GM19397 (cell line): ENCODE measurements around the gene ANKMY1.
A peak's percentile ranks its signal among the peaks of the same experiment; 100 is the strongest.
"Not testable (repeated sequence)": the region's sequence is repeated elsewhere in the genome, so short reads cannot be mapped to it uniquely, and the experiment has no call there.

Experiments
- ATAC-seq: cut with Tn5 transposase; IDR thresholded peaks from one replicate; pipeline ENCODE4 v1.9.1; 2021; ENCODE audit warnings: mild to moderate bottlenecking, moderate library complexity; ENCODE audit not compliant: unreplicated experiment

The ANKMY1 gene

DNA sequence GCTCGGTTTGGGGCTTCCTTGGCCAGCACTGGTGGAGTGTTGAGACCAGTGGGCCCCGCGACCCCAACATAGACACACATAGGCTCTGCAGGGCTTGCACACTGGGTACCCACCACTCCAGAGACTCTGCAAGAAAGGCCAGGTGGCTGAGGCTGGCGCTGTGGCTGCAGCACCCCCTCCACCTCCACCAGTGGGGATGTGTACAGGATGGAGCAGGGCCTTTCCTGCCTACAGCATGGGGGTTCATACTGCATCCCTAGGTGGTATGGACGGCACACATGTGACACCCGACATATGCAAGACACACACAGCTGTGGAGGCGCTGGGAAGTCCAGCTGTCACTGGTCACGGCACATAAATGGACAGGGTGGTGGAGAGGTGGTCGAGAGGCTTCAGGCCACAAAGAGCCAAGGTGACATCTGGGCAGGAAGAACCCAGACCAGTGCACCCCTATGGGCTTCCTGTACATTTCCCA lies 11.8 kb upstream of the ANKMY1 start:
- no peak for ATAC-seq

DNA sequence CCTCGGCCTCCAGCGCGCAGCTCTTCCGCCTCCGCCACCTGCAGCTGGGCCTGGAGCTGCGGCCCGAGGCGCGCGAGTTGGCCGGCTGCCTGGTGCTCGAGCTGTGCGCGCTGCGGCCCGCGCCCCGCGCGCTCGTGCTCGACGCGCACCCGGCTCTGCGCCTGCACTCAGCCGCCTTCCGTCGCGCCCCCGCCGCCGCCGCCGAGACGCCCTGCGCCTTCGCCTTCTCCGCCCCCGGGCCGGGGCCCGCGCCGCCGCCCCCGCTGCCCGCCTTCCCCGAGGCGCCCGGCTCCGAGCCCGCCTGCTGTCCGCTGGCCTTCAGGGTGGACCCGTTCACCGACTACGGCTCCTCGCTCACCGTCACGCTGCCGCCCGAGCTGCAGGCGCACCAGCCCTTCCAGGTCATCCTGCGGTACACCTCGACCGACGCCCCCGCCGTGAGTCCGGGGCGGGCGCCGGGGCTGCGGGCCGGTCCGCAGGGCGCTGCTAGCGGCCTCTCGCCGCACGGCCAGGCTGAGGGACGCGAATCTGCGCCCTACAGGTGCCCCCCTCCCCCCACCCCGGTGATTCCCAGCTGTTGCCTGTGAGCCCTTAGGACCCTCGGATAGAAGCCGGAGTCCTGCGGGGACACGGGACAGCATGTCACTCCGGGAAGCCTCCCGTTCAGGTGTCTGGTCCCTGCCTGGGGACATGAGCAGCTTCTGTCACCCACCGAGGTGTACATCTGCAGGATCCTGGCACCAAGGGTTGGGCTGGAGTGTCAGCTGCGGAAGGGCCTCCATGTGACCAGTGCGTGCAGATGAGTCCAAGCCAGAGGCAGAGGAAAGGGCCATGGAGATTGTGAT lies 11.1 kb upstream of the ANKMY1 start:
- ATAC-seq, result peak; percentile 18

DNA sequence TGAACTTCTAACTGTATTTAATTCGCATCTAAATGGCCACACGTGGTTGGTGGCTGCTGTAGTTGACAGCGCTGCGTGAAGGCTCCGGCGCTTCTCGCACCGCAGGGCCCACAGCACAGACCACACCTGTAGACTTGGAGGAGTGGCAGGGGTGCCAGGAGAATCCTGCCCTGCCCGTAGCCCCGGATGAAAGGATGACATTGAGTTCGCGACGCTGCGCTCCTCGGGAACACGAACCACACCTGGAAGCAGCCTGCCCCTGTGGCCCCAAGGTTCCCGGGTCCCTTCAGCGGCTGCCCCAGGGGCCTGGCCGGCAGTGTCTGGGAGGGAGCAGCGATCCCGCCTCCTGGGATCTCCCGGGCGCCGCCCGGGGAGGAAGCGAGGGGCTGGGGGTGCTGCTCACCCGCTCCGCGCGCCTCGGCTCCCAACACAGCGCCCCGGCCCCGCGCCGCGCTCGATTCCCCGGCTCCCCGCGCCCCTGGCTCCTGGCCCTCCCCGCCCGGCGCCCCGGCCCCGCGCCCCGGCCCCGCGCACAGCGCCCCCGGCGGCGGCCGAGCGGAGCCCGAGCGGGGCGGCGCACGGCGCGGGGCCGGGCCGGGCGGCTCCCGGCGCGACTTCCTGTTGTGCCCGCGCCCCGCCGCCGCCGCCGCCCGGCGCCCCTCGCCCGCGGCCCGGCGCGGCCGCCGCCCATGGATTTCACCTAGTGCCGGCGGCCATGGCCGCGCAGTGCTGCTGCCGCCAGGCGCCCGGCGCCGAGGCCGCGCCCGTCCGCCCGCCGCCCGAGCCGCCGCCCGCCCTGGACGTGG lies 10.3 kb upstream of the ANKMY1 start, which contains the start of gene RNPEPL1:
RNPEPL1 (plus strand) TSS at position 613 of the 806 bp plus-strand sequence; CDS start at position 716, 103 bp downstream.
- ATAC-seq, result peak; percentile 35

DNA sequence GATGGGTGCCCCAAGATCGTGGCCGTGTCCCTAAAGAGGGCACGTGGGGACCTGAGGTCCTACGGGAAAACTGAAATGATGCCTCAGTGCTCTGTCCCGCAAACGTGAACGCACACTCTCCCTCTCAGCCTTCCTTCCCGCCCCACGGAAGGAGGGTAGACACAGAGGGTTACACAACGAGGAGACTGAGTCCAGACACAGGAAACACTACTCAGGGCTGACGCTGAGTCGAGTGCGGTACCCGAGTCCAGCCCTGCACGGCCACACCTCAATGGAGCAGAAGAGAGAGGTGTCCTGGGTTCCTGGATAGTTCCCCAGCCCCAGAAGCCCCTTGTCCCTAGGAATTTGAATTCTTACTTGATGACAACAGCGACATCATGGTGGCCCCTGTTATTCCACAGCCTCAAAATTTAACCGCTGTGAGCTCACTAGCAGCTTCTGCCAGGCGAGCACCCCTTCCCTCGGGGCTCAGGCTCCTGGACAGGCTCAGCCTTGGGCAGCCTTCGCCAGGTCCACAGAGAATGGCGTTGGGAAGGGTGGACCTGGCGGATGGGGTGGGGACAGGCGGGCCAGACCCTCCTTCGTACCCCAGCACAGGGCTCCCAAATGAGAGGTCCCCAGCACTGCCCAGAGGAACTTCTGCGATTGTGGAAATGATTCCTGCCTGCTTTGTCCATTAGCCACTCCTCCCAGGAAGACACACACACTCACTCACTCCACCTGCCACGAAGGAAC lies 9.5 kb upstream of the ANKMY1 start:
- no peak for ATAC-seq

DNA sequence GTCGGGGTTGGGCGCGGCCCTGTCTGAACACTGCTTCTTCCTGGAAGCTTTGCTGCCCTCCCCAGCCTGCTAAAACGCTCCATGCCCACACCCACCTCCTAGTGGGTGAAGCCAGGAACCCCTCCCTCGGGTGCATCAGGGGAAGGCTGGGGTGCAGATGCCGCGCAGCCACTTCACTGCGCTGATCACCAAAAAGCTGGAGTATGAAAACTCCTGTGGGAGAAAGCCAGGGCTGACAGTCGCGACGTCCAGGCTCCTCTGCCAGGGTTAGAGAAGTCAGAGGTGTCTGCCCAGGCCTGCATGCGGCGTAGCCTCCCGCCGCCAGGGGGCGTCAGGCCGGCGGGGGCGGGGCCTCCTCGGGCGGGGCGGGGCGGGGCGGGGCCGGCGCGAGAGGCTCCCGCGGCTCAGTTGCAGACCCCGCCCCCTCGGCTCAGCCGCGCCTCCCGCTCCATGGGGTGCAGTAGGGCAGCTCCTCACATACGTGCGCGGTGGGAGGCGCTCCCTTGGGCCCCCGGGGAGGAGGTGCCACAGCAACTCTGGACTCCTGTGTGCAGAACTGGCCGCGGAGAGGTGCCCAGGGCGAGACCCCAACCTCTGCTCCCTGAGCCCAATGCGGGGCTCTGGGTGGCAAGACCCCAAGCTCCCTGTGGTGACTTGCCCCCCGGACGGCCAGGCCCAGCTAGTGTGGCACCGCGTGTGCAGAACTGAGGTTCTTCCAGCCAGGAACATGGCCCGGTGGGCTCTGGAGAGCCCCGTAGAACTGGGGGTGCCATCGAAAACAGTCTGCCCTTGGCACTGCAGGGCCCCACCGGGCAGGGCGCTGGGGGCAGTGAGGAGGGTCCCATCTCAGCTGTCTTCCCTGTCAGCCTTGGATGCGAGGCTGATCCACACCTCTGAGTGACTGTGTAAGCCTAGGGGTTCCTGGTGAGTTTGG lies 8.7 kb upstream of the ANKMY1 start:
- ATAC-seq, result peak; percentile 42

DNA sequence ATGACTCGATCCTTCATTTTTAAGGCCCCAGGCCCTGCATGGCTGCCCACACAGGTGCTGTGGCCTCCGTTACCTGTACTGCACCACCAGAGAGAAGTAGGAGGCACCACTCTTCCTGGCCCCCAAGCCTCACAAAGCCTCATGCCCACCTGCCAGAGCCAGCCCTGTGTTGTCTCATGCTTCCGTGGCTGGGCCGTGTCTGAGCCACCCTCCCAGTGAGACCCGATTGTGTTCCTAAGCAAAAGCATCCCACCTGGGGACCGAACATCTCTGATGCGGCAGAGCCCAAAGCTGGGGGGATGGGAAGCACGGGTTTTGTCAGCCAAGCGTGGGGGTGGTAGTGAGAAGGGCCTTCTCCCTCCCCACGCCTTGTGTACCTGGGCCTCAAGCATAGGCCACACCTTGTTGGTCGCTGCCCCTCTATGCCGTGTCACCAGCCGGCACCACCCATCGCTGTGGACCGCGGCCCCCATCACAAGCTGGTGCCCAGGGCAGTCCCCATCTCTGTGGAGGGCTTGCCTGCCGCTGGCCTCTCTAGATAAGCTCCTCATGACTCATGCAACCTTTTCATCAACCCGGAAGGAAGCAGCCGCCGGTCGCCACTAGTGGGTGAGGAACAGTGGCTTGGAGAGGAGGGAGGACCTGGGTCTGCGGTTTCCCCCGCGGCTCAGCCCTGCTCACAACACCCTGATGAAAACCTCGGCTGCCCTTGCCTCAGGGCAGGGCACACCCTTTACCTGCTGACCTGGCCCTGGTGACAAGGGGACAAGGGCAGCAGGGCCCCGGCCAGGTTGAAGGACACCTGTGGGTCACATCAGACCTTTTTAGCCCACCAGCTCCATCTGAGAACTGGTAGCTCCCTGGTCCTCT lies 7.8 kb upstream of the ANKMY1 start:
- ATAC-seq, result peak; percentile 24

DNA sequence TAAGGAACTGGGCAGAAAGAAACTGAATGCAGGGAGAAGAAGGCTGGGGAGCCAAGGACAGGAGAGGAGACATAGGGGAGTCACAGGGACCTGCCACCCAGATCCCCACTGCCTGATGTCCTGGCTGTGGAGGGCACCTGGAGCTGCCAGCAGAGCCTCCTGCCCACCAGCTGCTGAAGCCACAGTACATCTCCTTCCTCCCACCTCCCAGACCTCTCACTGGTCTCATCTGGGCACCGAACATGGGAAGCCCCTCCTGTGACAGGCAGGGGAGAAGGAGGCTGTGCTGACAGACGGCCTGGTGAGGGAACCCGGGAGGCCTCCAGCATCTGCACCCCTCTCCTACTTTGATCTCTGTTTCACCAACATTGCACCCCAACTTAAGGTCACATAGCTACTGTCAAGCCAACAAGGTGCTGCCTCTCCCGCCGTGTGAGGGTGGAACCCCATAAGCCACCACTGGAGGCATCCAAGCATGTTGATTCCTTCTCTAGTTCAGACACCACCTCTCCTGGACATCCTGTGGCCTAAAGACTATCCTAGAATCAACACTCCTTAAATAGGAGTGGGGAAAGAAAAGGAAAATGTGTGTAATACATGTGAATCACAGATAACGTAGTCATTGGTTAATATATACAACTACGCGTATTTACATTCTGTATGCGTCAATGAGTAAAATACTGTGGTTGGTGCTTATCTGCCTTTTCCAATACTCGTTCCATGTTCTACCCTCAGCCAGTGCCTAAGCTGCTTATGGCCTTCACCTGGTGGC lies 7.0 kb upstream of the ANKMY1 start:
- ATAC-seq, result no peak

DNA sequence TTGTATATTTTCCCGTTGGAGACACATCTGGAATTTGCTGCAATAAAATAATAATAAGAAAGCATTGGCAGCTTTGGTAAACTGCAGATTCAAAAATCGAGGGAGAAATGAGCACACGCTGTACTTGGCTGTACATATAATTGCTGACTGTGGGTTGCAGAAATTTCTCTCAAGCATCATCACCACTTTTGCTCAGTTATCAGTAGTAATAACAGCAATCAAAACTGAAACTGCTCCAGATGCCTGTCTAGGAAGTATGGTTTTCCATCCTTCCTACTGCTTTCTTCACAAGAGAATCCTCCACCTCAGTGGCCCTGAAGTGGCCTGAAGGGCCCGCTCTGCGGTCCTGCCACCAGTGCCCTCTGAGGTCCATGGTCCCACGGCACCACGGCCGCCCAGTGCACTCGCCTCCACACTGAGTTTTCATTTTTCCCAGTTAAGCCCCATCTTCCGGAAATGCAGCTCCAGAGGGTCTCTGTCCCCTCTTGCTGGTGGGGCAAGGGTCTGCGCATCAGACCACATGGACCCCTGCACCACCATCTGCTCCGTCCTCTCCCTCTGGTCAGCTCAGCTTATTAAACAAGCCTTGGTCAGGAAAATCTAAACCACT lies 6.3 kb upstream of the ANKMY1 start:
- no peak for ATAC-seq

DNA sequence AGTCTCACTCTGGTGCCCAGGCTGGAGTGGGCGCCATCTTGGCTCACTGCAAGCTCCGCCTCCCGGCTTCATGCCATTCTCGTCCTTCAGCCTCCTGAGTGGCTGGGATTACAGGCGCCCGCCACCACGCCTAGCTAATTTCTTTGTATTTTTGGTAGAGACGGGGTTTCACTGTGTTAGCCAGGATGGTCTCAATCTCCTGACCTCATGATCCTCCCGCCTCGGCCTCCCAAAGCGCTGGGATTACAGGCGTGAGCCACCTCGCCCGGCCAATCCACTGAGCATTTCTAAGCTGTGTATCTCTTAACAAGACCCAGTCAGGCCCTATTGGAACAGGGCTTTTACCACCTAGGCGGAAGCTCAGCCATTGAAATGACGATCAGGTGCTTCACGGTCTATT lies 5.4 kb upstream of the ANKMY1 start:
- not testable (repeated sequence) for ATAC-seq

DNA sequence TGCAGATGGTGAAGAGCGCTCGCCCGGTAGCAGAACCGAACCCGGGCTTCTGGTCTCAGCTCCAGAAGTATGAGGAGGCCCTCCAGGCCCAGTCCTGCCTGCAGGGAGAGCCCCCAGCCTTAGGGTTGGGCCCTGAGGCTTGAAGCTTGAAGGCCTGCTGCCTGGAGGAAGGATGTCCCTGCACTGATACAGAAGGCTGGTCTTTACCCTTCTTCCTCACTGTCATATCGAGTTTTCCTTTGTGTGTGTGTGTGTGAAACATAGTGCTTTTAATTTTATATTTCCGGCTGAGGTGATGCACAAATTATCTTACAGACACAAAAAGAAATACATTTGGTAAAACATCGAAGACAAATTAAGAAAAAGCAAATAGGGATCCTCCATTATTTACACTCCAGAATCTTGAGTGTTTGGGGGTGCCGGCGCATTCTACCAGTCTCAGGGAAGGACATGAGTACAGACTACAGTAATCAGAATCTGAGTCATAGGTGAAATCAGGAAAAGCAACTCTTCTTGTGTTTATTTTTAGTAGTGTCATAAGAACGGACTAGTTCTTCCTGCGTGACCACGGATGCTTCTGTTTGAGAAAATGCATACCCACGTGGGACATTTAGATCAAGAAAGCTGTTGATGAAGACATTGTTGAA lies 3.7 kb upstream of the ANKMY1 start:
- peak; percentile 4 for ATAC-seq

DNA sequence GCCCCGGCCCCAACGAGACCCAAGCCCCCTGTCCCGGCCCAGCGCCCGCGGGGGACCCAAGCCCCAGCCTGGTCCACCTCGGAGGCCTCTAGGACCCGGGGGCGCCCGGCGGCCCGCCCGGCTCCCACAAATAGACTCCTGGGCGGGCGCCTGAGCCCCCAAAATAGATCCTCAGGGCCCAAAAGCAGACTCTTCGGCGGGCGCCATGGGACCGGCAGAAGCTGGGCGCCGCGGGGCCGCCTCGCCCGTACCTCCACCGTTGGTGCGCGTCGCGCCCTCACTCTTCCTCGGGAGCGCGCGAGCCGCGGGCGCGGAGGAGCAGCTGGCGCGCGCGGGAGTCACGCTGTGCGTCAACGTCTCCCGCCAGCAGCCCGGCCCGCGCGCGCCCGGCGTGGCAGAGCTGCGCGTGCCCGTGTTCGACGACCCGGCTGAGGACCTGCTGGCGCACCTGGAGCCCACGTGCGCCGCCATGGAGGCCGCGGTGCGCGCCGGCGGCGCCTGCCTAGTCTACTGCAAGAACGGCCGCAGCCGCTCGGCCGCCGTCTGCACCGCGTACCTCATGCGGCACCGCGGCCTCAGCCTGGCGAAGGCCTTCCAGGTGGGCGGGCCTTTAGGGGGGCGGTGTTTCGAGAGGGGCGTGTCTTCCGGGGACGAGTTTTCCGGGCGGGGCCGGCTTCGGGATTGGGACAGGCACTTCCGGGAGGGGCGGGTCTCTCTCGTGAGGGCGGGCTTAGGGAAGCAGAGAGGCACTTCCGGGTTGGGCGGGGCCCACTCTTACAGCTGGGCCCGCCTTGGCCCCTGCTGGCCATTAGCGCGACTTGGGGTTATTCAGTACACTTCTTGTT lies 2.9 kb upstream of the ANKMY1 start:
- ATAC-seq, result peak; percentile 57

DNA sequence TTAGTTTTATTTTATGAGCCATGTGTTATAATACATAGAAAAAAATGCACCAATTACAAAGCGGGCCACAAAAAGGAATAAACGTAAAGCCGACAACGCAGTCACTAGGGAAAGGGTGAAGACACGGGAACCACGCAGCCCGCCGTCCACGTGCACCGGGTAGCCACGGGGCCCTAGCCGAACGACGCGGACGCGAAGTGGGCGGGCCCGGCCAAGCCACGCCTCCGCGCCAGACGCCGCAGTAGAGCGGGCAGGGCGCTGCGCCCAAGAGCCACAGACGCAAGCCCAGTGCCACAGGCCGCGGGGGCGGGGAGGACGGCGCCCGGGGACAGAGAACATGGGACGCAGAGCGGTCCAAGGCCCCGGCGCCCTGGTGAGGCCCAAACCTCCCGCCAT lies 2.3 kb upstream of the ANKMY1 start, which contains the start of gene DUSP28:
DUSP28 (plus strand) TSS at position 274 of the 396 bp plus-strand sequence. CDS start 328 bp downstream, outside the sequence.
- ATAC-seq, result peak; percentile 56

DNA sequence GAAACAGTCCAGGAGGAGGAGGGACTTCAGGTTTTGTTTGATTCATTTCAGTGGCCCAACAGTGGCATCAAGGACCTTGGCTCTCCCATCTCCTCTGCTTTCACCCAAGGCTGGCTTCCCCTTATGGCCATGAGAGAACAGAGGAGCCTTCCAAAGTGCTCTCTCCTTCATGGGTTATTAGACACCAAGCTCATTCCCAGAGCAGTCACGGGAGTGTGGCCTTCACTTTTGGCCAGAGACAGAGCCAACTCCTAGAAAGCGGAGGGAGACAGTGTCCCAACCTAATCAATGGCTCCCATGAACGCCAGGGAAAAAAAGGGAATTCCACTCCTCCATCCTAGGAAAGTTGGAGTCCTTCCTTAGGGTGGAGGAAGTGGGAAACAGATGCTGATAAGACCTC lies 1.5 kb upstream of the ANKMY1 start:
- no peak for ATAC-seq

DNA sequence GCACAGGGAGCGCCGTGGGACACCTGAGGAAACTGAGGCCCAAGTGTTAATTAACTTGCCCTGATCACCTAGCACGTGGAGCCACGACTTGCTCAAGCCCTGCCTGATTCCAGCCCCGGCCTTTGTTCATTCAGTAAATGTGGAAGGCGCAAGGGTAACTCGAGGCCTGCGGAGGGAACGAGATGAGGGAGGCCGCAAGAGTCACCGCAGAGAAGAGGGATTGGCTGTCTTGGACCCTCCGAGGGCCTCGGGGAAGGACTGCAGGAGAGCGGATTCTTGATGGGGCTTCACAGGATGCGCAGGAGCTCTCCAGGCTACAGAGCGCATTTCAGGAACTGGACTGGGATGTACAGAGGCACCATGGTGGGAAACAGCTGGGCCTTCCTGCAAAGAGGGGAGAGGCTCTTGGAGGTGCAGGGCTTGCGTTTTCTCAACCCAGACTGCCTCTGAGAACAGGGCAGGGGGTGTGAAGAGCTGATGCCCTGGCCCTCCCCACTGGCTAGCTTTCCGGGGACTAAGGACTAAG lies 511 bp upstream of the ANKMY1 start:
- no peak for ATAC-seq

DNA sequence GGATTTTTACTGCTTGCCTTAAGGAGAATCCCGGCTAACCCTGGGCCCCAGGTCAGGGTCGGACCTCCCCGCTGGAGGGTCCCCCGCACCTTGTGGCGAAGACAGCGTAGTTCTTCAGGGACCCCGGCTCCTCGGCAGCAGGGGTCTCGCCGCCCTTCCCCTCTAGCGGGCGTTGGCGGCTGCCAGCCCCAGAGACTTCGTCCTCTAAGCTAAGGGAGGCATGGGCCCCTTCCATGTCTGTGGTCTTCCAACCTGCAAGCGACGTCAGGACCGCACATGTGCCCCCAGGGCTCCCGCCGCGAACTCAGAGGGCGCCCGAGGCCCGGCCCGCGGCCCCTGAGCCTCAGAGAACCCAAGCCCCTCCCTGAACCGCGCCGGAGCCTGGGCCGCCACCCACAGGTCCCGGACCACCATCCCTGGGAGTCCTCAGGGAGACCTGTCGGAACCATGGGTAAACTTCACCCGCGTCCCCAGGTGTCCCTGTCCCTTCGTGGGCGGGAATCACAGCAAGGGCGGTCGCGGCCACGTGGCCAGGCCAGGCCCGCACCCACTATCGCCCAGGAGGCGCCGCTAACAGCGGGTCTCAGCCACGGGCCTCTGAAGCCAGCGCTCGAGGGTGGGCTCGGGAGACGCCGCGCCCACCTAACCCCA lies 562 bp downstream of the ANKMY1 start:
- no peak for ATAC-seq
